ENCODE measurements around the gene CERS6.

The CERS6 gene

DNA sequence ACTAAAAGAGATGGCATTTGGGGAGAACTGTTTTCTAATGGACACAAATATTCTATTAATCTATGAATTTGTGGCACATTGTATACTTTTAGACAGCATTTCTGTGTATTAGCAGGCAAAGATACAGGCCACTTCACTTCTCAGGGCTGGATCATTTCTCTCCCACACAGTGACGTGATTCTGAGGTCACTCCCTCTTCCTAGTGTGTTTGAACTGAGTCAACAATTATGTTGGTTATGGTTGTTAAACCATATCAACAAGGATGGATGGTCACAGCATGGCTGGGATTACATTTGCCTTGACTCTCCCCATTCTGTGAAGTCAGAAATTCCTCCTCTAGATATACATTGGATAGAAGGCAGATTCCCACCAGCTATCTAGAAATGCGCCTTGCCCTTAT is 358.0 kb downstream of the CERS6 start:
- DNase-seq: no peak

DNA sequence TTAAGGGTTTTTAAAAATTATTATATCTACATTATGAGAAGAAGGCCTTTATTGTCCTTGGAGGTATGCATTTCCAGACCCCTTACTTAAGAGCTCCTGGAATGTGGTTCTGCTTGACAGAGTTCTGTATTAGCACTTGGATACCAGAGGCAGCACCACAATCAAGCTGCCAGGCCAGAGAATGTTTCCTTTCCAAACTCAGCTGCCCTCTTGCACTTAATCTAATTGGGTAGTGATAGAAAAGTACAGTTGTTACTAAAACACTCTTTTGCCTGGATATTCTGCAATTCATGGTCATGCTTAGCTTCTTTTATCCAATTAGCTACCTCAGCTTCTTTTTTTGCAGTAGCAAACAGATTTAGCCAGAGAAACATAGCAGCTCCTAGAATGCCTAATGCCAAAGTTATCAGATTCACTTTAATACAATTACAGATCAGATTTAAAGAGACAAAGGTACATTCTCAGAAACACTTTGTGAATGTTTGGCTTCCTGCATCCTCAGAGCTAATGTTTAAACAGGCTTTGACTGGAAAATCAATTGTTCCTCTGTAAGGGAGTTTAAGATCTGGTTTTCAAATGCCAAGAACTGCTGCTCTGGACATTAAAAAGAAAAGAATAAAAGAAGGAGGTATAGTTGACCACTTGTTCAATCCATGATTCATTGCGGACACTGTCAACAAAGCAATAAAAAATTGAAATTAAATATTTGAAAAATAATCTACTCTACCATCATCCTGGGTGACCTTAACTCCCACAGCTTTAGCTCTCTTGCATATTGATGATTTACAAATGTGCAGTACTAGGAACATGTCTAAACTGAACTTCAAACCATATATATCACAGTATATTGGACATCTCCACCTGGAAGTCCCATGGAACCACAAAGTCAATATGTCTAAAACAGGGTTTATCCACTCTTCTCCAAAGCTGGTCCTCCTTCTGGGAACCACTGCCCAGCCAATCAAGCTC is 359.2 kb downstream of the CERS6 start:
- DNase-seq: no peak

DNA sequence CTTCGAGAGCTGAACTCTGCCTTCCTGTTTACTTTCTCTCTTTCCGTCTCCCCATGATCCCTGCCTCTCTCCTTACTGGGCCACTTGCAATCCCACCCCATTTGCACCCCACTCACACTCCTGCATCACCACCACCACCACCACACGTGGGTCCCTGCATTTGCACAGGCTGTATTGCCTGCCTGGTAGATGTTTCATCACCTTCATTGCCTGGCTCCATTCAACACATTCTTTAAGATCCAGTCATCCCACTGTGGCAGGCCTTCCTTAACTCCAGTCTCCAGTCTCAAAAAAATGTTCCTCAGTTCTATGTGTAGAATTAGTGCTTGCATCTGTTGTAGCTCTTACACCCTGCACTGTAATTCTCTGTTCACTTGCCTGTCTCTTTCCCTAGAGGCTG is 360.3 kb downstream of the CERS6 start:
- DNase-seq: no peak

DNA sequence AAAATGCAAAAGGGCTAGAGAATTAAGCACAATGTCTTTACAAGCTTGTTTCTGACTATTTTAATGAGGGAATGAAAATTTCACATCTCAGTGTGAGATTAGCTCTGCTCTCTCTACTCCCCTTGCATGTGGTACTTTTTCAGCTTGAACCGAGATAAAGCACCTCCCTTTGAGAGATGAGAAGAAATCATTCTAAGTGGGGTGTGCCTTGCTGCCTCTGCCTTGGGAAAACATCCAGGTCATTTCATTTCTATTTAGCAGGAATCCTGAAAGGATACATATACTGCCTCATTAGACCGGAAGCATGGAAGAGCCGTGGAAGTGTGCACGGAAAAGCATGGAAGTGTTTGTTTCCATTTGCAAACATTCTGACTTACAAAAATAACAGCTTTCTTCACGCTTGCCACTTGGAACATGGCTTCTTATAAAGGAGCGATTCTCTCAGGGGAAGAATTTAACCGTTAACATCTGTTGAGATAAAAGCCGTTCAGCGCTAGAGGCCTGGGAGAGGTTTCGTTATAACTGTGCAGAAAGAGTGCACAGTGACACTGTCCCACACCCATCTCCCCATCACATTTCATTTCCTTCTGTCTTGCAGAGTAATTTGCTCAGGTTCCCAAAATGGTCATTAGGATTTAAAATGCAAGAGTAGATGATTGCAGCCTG is 363.1 kb downstream of the CERS6 start:
- DNase-seq: no peak

DNA sequence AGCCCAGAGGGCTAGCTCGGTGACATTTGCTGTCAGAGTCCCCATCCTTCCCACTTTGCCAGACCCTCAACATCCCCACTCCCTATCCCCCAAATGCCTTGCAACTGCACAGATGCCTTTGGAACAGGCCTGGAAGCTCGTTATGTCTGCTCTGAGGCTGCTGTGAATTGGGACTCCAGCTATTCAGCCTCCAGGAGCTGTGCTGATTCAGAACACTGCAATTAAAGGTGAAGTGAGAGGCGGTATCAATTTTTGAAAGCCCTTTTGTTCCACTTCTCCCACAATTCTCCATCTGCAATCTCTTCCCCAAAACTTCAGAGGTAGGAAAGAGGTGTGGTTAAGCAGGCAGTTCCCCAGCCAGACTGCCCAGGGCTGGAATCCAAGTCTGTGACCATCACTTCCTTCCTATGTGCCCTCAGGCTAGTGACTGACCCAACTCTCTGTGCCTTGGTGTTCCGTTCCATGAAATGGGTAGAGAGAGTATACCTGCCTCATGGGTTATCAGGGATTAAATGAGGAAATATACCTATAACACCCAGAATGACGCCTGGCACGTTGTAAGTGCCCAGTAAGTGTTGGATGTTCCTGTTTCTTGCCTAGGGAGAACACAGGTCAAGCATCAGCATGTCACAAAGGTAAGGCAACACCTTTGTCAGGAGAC is 363.9 kb downstream of the CERS6 start:
- no peak for DNase-seq

DNA sequence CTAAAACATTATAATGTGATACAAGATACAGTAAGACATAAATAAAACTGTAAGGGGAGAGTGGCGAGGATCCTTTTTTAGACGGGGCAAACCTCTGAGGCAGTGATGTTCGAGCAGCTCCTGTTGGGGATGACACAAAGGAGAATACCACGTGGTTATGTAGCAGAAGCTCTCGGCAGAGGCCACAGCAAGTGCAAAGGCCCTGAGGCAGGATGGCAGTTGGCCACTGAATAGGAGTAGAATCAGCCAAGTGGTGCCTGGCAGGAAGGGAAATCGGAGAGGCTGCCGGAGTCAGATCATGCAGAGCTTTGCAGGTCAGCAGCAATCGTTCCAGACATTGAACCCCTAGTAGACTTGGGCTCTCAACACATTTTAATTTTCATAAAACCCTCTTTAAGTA is 365.5 kb downstream of the CERS6 start:
- no peak for DNase-seq

DNA sequence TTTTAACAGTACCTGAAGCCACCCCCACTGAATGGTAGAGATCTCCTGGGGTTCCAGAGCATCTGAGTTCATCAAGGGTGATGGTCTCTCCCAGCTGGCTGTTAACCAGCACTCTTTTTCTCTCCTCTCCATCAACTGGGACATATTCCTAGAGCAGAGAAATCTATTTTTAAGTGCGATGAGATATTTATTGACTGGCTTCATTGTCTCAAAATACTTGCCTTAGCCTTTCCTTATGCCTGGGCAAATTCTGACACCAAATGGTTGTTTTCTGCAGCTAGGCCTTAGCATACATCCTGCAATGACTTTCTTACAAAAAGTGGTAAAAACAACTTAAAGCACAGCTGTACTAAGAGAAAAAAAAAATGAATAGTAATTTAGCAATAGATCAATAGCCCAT is 365.9 kb downstream of the CERS6 start:
- DNase-seq: no peak

Measured in stimulated activated naive CD4-positive, alpha-beta T cell (primary cell).